HL-60 (cell line): Measurements from ENCODE around the gene SYCN.

ENCODE experiments used
- DNase-seq, 2 experiments: peaks; one replicate each; pipeline ENCODE4 v3.0.0-alpha.2; 2010 to 2020; ENCODE audit warnings: low read depth in 1 of 2, low spot score in 1 of 2
- H3K27ac ChIP-seq: fragments of 250-450 bp; sonication (Bioruptor Pico); replicated peaks from 2 replicates; pipeline ENCODE4 v1.5.1; 2020; ENCODE audit warnings: mild to moderate bottlenecking, moderate library complexity
- H3K27me3 ChIP-seq: fragments of 250-450 bp; sonication (Bioruptor Pico); 2 replicates; pipeline ENCODE4 v1.5.1; 2021; ENCODE audit warnings: mild to moderate bottlenecking, moderate library complexity; ENCODE audit not compliant: insufficient read depth, poor library complexity, severe bottlenecking
- H3K4me3 ChIP-seq: replicated peaks from 2 replicates; pipeline ENCODE4 v1.5.1; 2011; ENCODE audit warnings: mild to moderate bottlenecking, control low read depth, low read length; ENCODE audit not compliant: insufficient read depth
- CTCF ChIP-seq: IDR thresholded peaks from one replicate; pipeline ENCODE4 v1.5.1; 2011; ENCODE audit warnings: low read length, control low read depth, inconsistent platforms; ENCODE audit not compliant: insufficient read depth
- GABPA ChIP-seq: IDR thresholded peaks from 2 replicates; pipeline ENCODE4 v1.6.1; 2012; ENCODE audit warnings: low read depth
- POLR2AphosphoS5 ChIP-seq: IDR thresholded peaks from 2 replicates; pipeline ENCODE4 v1.6.1; 2012; ENCODE audit warnings: low read depth
- REST ChIP-seq: IDR thresholded peaks from 2 replicates; pipeline ENCODE4 v1.6.1; 2012; ENCODE audit warnings: low read depth; ENCODE audit not compliant: insufficient replicate concordance
- SPI1 ChIP-seq: IDR thresholded peaks from 2 replicates; pipeline ENCODE4 v1.6.1; 2012; ENCODE audit warnings: low read depth, mild to moderate bottlenecking, borderline replicate concordance

Gene SYCN

GRCh38 chr19:39182174-39182505, 21.9 kb downstream of the SYCN start:
- DNase-seq: no peak
- Histone ChIP-seq H3K4me3 (no peak overlapping the region), H3K27me3 (no peaks in the 10 kb centered on the region), H3K27ac (no peak overlapping the region)
- no peak for TF ChIP-seq SPI1
- TF ChIP-seq GABPA: no peak
- TF ChIP-seq REST: no peak
- no peak for TF ChIP-seq POLR2AphosphoS5
- TF ChIP-seq CTCF: no peak

GRCh38 chr19:39181500-39182173, 22.4 kb downstream of the SYCN start:
- H3K27ac ChIP-seq: no peak overlapping the region
- no peak overlapping the region for H3K4me3 ChIP-seq
- no peak for DNase-seq
- H3K27me3 ChIP-seq: no peaks in the 10 kb centered on the region
- TF ChIP-seq REST (no peak), CTCF (no peak), SPI1 (no peak), GABPA (no peak), POLR2AphosphoS5 (no peak)

GRCh38 chr19:39180749-39181148, 23.3 kb downstream of the SYCN start:
- Histone ChIP-seq H3K27me3 (no peaks in the 10 kb centered on the region), H3K4me3 (no peak overlapping the region), H3K27ac (no peak overlapping the region)
- DNase-seq: no peak
- TF ChIP-seq REST (no peak), CTCF (no peak), SPI1 (no peak)
